Liver (tissue), 4 donors: ENCODE measurements around the gene SOHLH1. TPM values are rescaled to one million over a fixed set of nuclear protein-coding genes. Genes with fewer than 3 reads are reported as not detected.

Experiments
- polyA plus RNA-seq, 2 donors: library from polyadenylated mRNA; stranded (reverse) in 1 of 2; unstranded in 1 of 2; fragments of 200-250 nt in 1 of 2; fragments of >200 nt in 1 of 2; fragmentation: Nextera tagmentation in 1 of 2; extraction: Ambion mirVana in 1 of 2; gene quantifications; one replicate each; pipeline versions ENCODE4 v1.2.1 to v1.2.3, GENCODE V29; 2013 to 2015
- total RNA-seq, 2 donors: library from RNA; depleted of rRNA; stranded (reverse); fragments of >200 nt; gene quantifications; one replicate each; pipeline ENCODE4 v1.2.3, GENCODE V29; 2014
- donor health status: healthy.
- donor health status: healthy.
- donor health status: healthy.

SOHLH1 gene
- total and polyA plus RNA-seq, 4 donors, result not detected

Other genes starting within 250 kb of the SOHLH1 start
- 1 to 10 TPM; 4.6 to 9.5 TPM for gene PPP1R26, start 219.7 kb downstream of the SOHLH1 start, total RNA-seq
- 1 to 10 TPM; 1.5 to 3.7 TPM for gene PPP1R26, start 219.7 kb downstream of the SOHLH1 start, polyA plus RNA-seq
- gene MRPS2, start 198.8 kb downstream of the SOHLH1 start, total RNA-seq, result 10 to 100 TPM; 10.9 to 13.1 TPM
- gene MRPS2, start 198.8 kb downstream of the SOHLH1 start, polyA plus RNA-seq, result 10 to 100 TPM; 49.9 to 71.8 TPM
- gene LCN1, start 178.0 kb downstream of the SOHLH1 start, total RNA-seq, result not detected
- not detected for gene LCN1, start 178.0 kb downstream of the SOHLH1 start, polyA plus RNA-seq
- not detected for gene OBP2A, start 153.4 kb downstream of the SOHLH1 start, total RNA-seq
- not detected for gene OBP2A, start 153.4 kb downstream of the SOHLH1 start, polyA plus RNA-seq
- gene PAEP, start 137.7 kb downstream of the SOHLH1 start, total RNA-seq, result not detected
- not detected for gene PAEP, start 137.7 kb downstream of the SOHLH1 start, polyA plus RNA-seq
- gene GLT6D1, start 59.9 kb downstream of the SOHLH1 start, total RNA-seq, result not detected
- gene GLT6D1, start 59.9 kb downstream of the SOHLH1 start, polyA plus RNA-seq, result not detected
- not detected for gene LCN9, start 36.2 kb downstream of the SOHLH1 start, total RNA-seq
- gene LCN9, start 36.2 kb downstream of the SOHLH1 start, polyA plus RNA-seq, result not detected
- gene KCNT1, start 2.7 kb upstream of the SOHLH1 start, total RNA-seq, result under 1 TPM in 1 of 2 donors, not detected in 1; 0.08 TPM
- gene KCNT1, start 2.7 kb upstream of the SOHLH1 start, polyA plus RNA-seq, result under 1 TPM in 1 of 2 donors, not detected in 1; 0.08 TPM
- 1 to 10 TPM; 6.3 to 6.4 TPM for gene CAMSAP1, start 208.1 kb upstream of the SOHLH1 start, total RNA-seq
- gene CAMSAP1, start 208.1 kb upstream of the SOHLH1 start, polyA plus RNA-seq, result 1 to 10 TPM in 1 of 2 donors, under 1 TPM in 1; 0.97 to 3.9 TPM